VCaP (cell line): ENCODE measurements around the gene OR2M5.

ENCODE experiments used
- H3K27ac ChIP-seq: fragments of 450-650 bp; 2 replicates; pipeline ENCODE4 v1.5.1; 2017
- TF ChIP-seq, protein P1 (sequence below): fragments of 450-650 bp; conservative IDR thresholded peaks from 2 replicates; pipeline ENCODE4 v1.5.1; 2017; ENCODE audit warnings: mild to moderate bottlenecking, moderate library complexity

The OR2M5 gene

GRCh38 chr1:248144513-248145198 is at the start of gene OR2M5:
Gene OR2M5 (plus strand): TSS chr1:248145148. CDS start chr1:248145148, 0 bp downstream.
- no peak within 1 kb of the TSS for H3K27ac ChIP-seq
- TF ChIP-seq, protein P1, sequence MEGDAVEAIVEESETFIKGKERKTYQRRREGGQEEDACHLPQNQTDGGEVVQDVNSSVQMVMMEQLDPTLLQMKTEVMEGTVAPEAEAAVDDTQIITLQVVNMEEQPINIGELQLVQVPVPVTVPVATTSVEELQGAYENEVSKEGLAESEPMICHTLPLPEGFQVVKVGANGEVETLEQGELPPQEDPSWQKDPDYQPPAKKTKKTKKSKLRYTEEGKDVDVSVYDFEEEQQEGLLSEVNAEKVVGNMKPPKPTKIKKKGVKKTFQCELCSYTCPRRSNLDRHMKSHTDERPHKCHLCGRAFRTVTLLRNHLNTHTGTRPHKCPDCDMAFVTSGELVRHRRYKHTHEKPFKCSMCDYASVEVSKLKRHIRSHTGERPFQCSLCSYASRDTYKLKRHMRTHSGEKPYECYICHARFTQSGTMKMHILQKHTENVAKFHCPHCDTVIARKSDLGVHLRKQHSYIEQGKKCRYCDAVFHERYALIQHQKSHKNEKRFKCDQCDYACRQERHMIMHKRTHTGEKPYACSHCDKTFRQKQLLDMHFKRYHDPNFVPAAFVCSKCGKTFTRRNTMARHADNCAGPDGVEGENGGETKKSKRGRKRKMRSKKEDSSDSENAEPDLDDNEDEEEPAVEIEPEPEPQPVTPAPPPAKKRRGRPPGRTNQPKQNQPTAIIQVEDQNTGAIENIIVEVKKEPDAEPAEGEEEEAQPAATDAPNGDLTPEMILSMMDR, result no peak

- H3K27ac ChIP-seq, result no peak overlapping the region
- TF ChIP-seq, protein P1, result no peak
Observed at GRCh38 chr1:248098529-248098928, 46.4 kb upstream of the OR2M5 start.

DNA sequence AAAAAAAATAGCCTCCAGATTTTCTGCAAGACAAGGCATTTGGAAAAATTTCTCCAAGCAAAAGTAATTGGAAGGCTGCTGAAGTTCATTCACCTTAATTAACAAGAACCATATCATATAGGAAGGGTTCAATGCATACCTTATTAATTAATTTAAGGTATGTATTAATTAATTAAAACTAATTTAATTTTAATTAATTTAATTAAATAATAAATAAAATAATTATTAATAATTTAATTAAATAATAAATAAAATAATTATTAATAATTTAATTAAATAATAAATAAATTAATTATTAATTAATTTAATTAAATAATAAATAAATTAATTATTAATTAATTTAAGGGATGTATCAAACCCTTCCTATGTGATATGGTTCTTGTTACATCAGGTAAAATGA is 42.1 kb upstream of the OR2M5 start:
- TF ChIP-seq, protein P1, result no peak
- H3K27ac ChIP-seq, result no peak overlapping the region

DNA sequence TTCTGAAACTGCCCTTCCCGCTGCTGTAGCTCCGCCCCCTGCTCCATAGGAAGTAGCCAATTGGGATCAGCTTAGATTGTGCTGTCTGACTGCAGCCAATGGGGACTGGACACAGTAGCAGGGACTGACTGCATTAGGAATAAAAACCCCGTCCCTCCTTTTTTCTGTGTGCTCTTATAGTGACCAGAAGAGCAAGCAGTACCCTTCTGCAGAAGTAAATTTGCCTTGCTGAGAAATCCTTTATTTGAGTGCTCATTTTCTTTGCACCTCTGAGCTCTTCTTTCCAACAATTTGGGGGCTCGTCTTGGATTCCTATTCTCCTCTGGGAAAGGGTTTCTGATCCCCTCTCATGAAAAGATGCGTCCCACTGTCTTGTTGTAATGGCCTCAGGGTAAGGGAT is 33.8 kb upstream of the OR2M5 start:
- no peak overlapping the region for H3K27ac ChIP-seq
- TF ChIP-seq, protein P1, result no peak

DNA sequence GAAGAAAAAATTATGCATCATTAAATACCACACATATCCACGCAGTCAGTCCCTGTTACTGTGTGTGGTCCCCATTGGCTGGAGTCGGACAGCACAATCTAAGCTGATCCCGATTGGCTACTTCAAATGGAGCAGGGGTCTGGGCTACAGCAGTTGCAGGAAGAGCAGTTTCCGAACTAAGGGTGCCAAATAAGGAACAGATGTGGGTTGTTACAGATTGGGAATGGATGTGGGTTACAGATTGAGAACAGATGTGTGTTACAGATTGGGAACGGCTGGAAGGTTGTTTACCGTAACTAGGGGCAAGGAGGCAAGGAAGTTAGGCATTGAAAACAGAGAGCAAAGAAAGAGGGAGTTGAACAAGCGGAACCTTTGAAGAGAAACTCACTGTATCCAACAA is 30.1 kb upstream of the OR2M5 start:
- H3K27ac ChIP-seq, result no peak overlapping the region
- TF ChIP-seq, protein P1, result no peak

- TF ChIP-seq, protein P1, result no peak
- no peak overlapping the region for H3K27ac ChIP-seq
Observed at GRCh38 chr1:248127653-248128052, 17.3 kb upstream of the OR2M5 start.

DNA sequence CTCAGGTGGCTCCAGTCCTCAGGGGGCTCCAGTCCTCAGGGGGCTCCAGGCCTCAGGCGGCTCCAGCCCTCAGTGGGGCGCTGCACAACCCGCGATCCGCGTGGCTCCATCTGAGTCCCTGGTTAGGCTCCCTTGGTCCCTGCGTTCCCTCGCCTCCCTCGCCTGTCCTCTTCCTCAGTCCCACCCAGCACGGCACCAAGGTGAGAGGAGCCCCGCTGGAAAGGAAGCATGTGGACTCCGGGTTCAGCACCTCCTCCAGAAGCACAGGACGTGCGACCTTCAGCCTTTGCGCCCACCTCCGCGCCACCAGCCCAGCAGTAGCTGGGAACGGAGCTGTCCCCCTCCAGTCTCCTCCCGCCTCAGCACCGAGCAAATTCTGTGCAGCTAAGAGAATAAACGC is 8.1 kb upstream of the OR2M5 start:
- no peak overlapping the region for H3K27ac ChIP-seq
- TF ChIP-seq, protein P1, result no peak
